Anterior cingulate cortex (tissue), 58 donors: ENCODE results near the gene RYR2.
"Not testable (repeated sequence)": the region's sequence is repeated elsewhere in the genome, so short reads cannot be mapped to it uniquely, and the experiment has no call there.

ENCODE experiments used
- DNase-seq, 58 donors: peaks; one replicate each; lab custom pipeline; 2025; lab: John Stamatoyannopoulos, UW

RYR2 gene

GRCh38 chr1:237309595-237310118 is 267.7 kb downstream of the RYR2 start:
- DNase-seq, result no peak

- DNase-seq, result no peak
These were observed 274.4 kb downstream of the RYR2 start for GRCh38 chr1:237316352-237316751.

- no peak for DNase-seq
These were observed 276.8 kb downstream of the RYR2 start for GRCh38 chr1:237318748-237319147.

- DNase-seq, result no peak
These were observed 278.9 kb downstream of the RYR2 start for GRCh38 chr1:237320890-237321289.

GRCh38 chr1:237324226-237324625 is 282.2 kb downstream of the RYR2 start:
- peak in 3 of 58 donors; percentile 1 to 16 (median 7) for DNase-seq

- peak in 1 of 58 donors; percentile 11 for DNase-seq
These were observed 285.1 kb downstream of the RYR2 start for GRCh38 chr1:237327061-237327460.

- DNase-seq, result no peak
These were observed 298.9 kb downstream of the RYR2 start for GRCh38 chr1:237340892-237341291.

GRCh38 chr1:237341391-237341790 is 299.4 kb downstream of the RYR2 start:
- DNase-seq, result no peak

GRCh38 chr1:237342730-237343129 is 300.7 kb downstream of the RYR2 start:
- DNase-seq, result no peak

- DNase-seq, result no peak
These were observed 310.8 kb downstream of the RYR2 start for GRCh38 chr1:237352747-237353146.

- DNase-seq, result no peak
These were observed 311.9 kb downstream of the RYR2 start for GRCh38 chr1:237353918-237354317.

GRCh38 chr1:237355022-237355421 is 313.0 kb downstream of the RYR2 start:
- no peak for DNase-seq

GRCh38 chr1:237358555-237358954 is 316.6 kb downstream of the RYR2 start:
- DNase-seq, result no peak

GRCh38 chr1:237367758-237368157 is 325.8 kb downstream of the RYR2 start:
- DNase-seq, result no peak

- not testable (repeated sequence) for DNase-seq
These were observed 329.5 kb downstream of the RYR2 start for GRCh38 chr1:237371477-237371876.

- DNase-seq, result no peak
These were observed 341.8 kb downstream of the RYR2 start for GRCh38 chr1:237383791-237384190.

- DNase-seq, result no peak
These were observed 342.2 kb downstream of the RYR2 start for GRCh38 chr1:237384213-237384612.

- no peak for DNase-seq
These were observed 344.6 kb downstream of the RYR2 start for GRCh38 chr1:237386362-237387143.

GRCh38 chr1:237387144-237387505 is 345.1 kb downstream of the RYR2 start:
- no peak for DNase-seq

- no peak for DNase-seq
These were observed 348.8 kb downstream of the RYR2 start for GRCh38 chr1:237390823-237391222.

- peak in 1 of 58 donors; percentile 1 for DNase-seq
These were observed 351.6 kb downstream of the RYR2 start for GRCh38 chr1:237393632-237394031.

GRCh38 chr1:237394281-237394680 is 352.3 kb downstream of the RYR2 start:
- peak in 5 of 58 donors; percentile 0 to 29 (median 9) for DNase-seq
